Measurements from ENCODE around the gene ZDHHC11B.
"Not testable (repeated sequence)": the region's sequence is repeated elsewhere in the genome, so short reads cannot be mapped to it uniquely, and the experiment has no call there.

The ZDHHC11B gene

GRCh38 chr5:819078-819477, 34.5 kb upstream of the ZDHHC11B start:
- no peaks in the 10 kb centered on the region for H3K79me2 ChIP-seq (ENCODE audit: low read length)
- TF ChIP-seq EZH2phosphoT487 (IDR thresholded peaks at IDR 0.05; ENCODE audit: low read depth), result no peak
- no peak for TF ChIP-seq CTCF (IDR thresholded peaks at IDR 0.05; ENCODE audit: low read depth, low read length)

GRCh38 chr5:816176-816575, 31.6 kb upstream of the ZDHHC11B start:
- TF ChIP-seq CTCF (IDR thresholded peaks at IDR 0.05; ENCODE audit: low read depth, low read length), result no peak
- Histone ChIP-seq H2AFZ (ENCODE audit: low read depth, low read length) (no peak overlapping the region), H3K9me3 (ENCODE audit: insufficient read depth, low read length) (no peaks in the 10 kb centered on the region), H3K27ac (ENCODE audit: low read length) (no peak overlapping the region), H3K4me2 (ENCODE audit: low read length) (no peak overlapping the region), H3K27me3 (ENCODE audit: low read depth, low read length) (no peaks in the 10 kb centered on the region), H3K4me3 (ENCODE audit: low read length) (no peak overlapping the region), H3K36me3 (replicated peaks; ENCODE audit: low read depth, low read length) (no peaks in the 10 kb centered on the region), H3K79me2 (ENCODE audit: low read length) (no peaks in the 10 kb centered on the region), H3K4me1 (ENCODE audit: low read length) (no peaks in the 10 kb centered on the region), H4K20me1 (ENCODE audit: insufficient read depth, low read length) (no peaks in the 10 kb centered on the region), H3K9ac (ENCODE audit: low read length) (no peak overlapping the region)

More at GRCh38 chr5:819078-819477, 34.5 kb upstream of the ZDHHC11B start:
- Histone ChIP-seq H3K4me2 (ENCODE audit: low read length) (no peak overlapping the region), H2AFZ (ENCODE audit: low read depth, low read length) (no peak overlapping the region), H3K36me3 (replicated peaks; ENCODE audit: low read depth, low read length) (no peaks in the 10 kb centered on the region), H3K9me3 (ENCODE audit: insufficient read depth, low read length) (no peaks in the 10 kb centered on the region), H3K9ac (ENCODE audit: low read length) (no peak overlapping the region), H3K27me3 (ENCODE audit: low read depth, low read length) (no peaks in the 10 kb centered on the region), H3K4me3 (ENCODE audit: low read length) (no peak overlapping the region), H3K4me1 (ENCODE audit: low read length) (no peaks in the 10 kb centered on the region), H4K20me1 (ENCODE audit: insufficient read depth, low read length) (no peaks in the 10 kb centered on the region), H3K27ac (ENCODE audit: low read length) (no peak overlapping the region)

- H3K9me3 ChIP-seq (ENCODE audit: insufficient read depth, low read length), result no peaks in the 10 kb centered on the region
- H3K4me3 ChIP-seq (ENCODE audit: low read length), result no peak overlapping the region
- H3K36me3 ChIP-seq (replicated peaks; ENCODE audit: low read depth, low read length), result no peaks in the 10 kb centered on the region
- no peaks in the 10 kb centered on the region for H4K20me1 ChIP-seq (ENCODE audit: insufficient read depth, low read length)
- no peaks in the 10 kb centered on the region for H3K27me3 ChIP-seq (ENCODE audit: low read depth, low read length)
- no peaks in the 10 kb centered on the region for H3K79me2 ChIP-seq (ENCODE audit: low read length)
- H3K27ac ChIP-seq (ENCODE audit: low read length), result no peak overlapping the region
- no peak overlapping the region for H3K9ac ChIP-seq (ENCODE audit: low read length)
- H3K4me1 ChIP-seq (ENCODE audit: low read length), result no peaks in the 10 kb centered on the region
- TF ChIP-seq EZH2phosphoT487 (IDR thresholded peaks at IDR 0.05; ENCODE audit: low read depth), result no peak
- no peak for TF ChIP-seq CTCF (IDR thresholded peaks at IDR 0.05; ENCODE audit: low read depth, low read length)
- H3K4me2 ChIP-seq (ENCODE audit: low read length), result no peak overlapping the region
- H2AFZ ChIP-seq (ENCODE audit: low read depth, low read length), result no peak overlapping the region
Measured at GRCh38 chr5:815449-815848, 30.9 kb upstream of the ZDHHC11B start.

GRCh38 chr5:813575-813974, 29.0 kb upstream of the ZDHHC11B start:
- not testable (repeated sequence) for H3K4me2 ChIP-seq (ENCODE audit: low read length); H3K4me3 ChIP-seq (ENCODE audit: low read length); H4K20me1 ChIP-seq (ENCODE audit: insufficient read depth, low read length); H3K36me3 ChIP-seq (replicated peaks; ENCODE audit: low read depth, low read length); H3K9ac ChIP-seq (ENCODE audit: low read length); H3K4me1 ChIP-seq (ENCODE audit: low read length); H2AFZ ChIP-seq (ENCODE audit: low read depth, low read length); H3K9me3 ChIP-seq (ENCODE audit: insufficient read depth, low read length); H3K27ac ChIP-seq (ENCODE audit: low read length); H3K27me3 ChIP-seq (ENCODE audit: low read depth, low read length); H3K79me2 ChIP-seq (ENCODE audit: low read length)

- not testable (repeated sequence) for H2AFZ ChIP-seq (ENCODE audit: low read depth, low read length); H3K27me3 ChIP-seq (ENCODE audit: low read depth, low read length); H3K4me2 ChIP-seq (ENCODE audit: low read length); H3K4me3 ChIP-seq (ENCODE audit: low read length); H3K79me2 ChIP-seq (ENCODE audit: low read length); H3K27ac ChIP-seq (ENCODE audit: low read length); H3K36me3 ChIP-seq (replicated peaks; ENCODE audit: low read depth, low read length); H3K4me1 ChIP-seq (ENCODE audit: low read length); H3K9me3 ChIP-seq (ENCODE audit: insufficient read depth, low read length); H4K20me1 ChIP-seq (ENCODE audit: insufficient read depth, low read length); H3K9ac ChIP-seq (ENCODE audit: low read length)
Measured at GRCh38 chr5:811384-811783, 26.9 kb upstream of the ZDHHC11B start.

- not testable (repeated sequence) for H3K9ac ChIP-seq (ENCODE audit: low read length); H3K27ac ChIP-seq (ENCODE audit: low read length); H3K4me1 ChIP-seq (ENCODE audit: low read length); H2AFZ ChIP-seq (ENCODE audit: low read depth, low read length); H3K9me3 ChIP-seq (ENCODE audit: insufficient read depth, low read length); H3K4me3 ChIP-seq (ENCODE audit: low read length); H4K20me1 ChIP-seq (ENCODE audit: insufficient read depth, low read length); H3K36me3 ChIP-seq (replicated peaks; ENCODE audit: low read depth, low read length); H3K27me3 ChIP-seq (ENCODE audit: low read depth, low read length); H3K4me2 ChIP-seq (ENCODE audit: low read length); H3K79me2 ChIP-seq (ENCODE audit: low read length)
Measured at GRCh38 chr5:807719-808514, 23.4 kb upstream of the ZDHHC11B start.

Data from OCI-LY3 (cell line).